DMS53 treated with DMSO at 0.1 percent for 48 hours (cell line): ENCODE data around the gene ANGPTL8.

Experiments
- DNase-seq: peaks from one replicate; lab custom pipeline; 2025; ENCODE audit not compliant: unreplicated experiment; lab: John Stamatoyannopoulos, UW

Gene ANGPTL8

GRCh38 chr19:11288349-11288748 lies 48.9 kb downstream of the ANGPTL8 start:
- DNase-seq: no peak

- no peak for DNase-seq
Observed at GRCh38 chr19:11290256-11290655, 50.8 kb downstream of the ANGPTL8 start.

- DNase-seq: no peak
Observed at GRCh38 chr19:11291415-11291814, 52.0 kb downstream of the ANGPTL8 start.
